Astrocyte (in vitro differentiated cells and primary cell): ENCODE measurements around the gene TMEM74B. TPM values are rescaled to one million over a fixed set of nuclear protein-coding genes. Genes with fewer than 3 reads are reported as not detected.

Experiments used
- DNase-seq: peaks from one replicate; pipeline ENCODE4 v3.0.0-alpha.2; 2010; ENCODE audit warnings: low read depth
- FAIRE-seq: peaks from 2 replicates; lab custom pipeline; 2011; peaks lifted over from hg19 to GRCh38; lab: Jason Lieb, UNC
- H2AFZ ChIP-seq: 2 replicates; pipeline ENCODE4 v1.6.0; 2012; ENCODE audit warnings: low read depth, low read length, inconsistent platforms
- H3K27ac ChIP-seq: 2 replicates; pipeline ENCODE4 v1.5.1; 2011; ENCODE audit warnings: low read depth, low read length, inconsistent platforms
- H3K27me3 ChIP-seq: 2 replicates; pipeline ENCODE4 v1.6.0; 2011; ENCODE audit warnings: low read length, inconsistent platforms; ENCODE audit not compliant: insufficient read depth
- H3K36me3 ChIP-seq: 2 replicates; pipeline ENCODE4 v1.5.1; 2011; ENCODE audit warnings: low read length, inconsistent platforms; ENCODE audit not compliant: insufficient read depth
- H3K4me1 ChIP-seq: 2 replicates; pipeline ENCODE4 v1.5.1; 2011; ENCODE audit warnings: low read length, inconsistent platforms; ENCODE audit not compliant: insufficient read depth
- H3K4me2 ChIP-seq: 2 replicates; pipeline ENCODE4 v1.6.0; 2012; ENCODE audit warnings: low read length, inconsistent platforms
- H3K4me3 ChIP-seq: 2 replicates; pipeline ENCODE4 v1.5.1; 2011; ENCODE audit warnings: low read depth, mild to moderate bottlenecking, low read length, inconsistent platforms; ENCODE audit not compliant: insufficient read depth
- H3K79me2 ChIP-seq: 2 replicates; pipeline ENCODE4 v1.6.0; 2012; ENCODE audit warnings: mild to moderate bottlenecking, low read length, inconsistent platforms; ENCODE audit not compliant: insufficient read depth
- H3K9ac ChIP-seq: 2 replicates; pipeline ENCODE4 v1.6.0; 2012; ENCODE audit warnings: mild to moderate bottlenecking, low read length, inconsistent platforms
- H3K9me3 ChIP-seq: 2 replicates; pipeline ENCODE4 v1.5.1; 2012; ENCODE audit warnings: low read depth, mild to moderate bottlenecking, low read length, inconsistent platforms; ENCODE audit not compliant: insufficient read depth
- H4K20me1 ChIP-seq: 2 replicates; pipeline ENCODE4 v1.6.0; 2012; ENCODE audit warnings: low read length, inconsistent platforms; ENCODE audit not compliant: insufficient read depth
- H3K27ac Mint-ChIP-seq: one replicate; pipeline ENCODE4 v1.8.0; 2021; ENCODE audit warnings: mild to moderate bottlenecking, mixed read lengths; ENCODE audit not compliant: unreplicated experiment
- H3K27me3 Mint-ChIP-seq: one replicate; pipeline ENCODE4 v1.8.0; 2021; ENCODE audit warnings: low read depth, mixed read lengths; ENCODE audit not compliant: unreplicated experiment
- H3K36me3 Mint-ChIP-seq: one replicate; pipeline ENCODE4 v1.8.0; 2021; ENCODE audit warnings: low read depth, mixed read lengths; ENCODE audit not compliant: unreplicated experiment
- H3K4me1 Mint-ChIP-seq: one replicate; pipeline ENCODE4 v1.8.0; 2021; ENCODE audit warnings: low read depth, mixed read lengths; ENCODE audit not compliant: unreplicated experiment
- H3K4me3 Mint-ChIP-seq: one replicate; pipeline ENCODE4 v1.8.0; 2021; ENCODE audit warnings: mild to moderate bottlenecking, moderate library complexity, mixed read lengths; ENCODE audit not compliant: unreplicated experiment
- H3K9me3 Mint-ChIP-seq: one replicate; pipeline ENCODE4 v1.8.0; 2021; ENCODE audit warnings: mild to moderate bottlenecking, mixed read lengths; ENCODE audit not compliant: unreplicated experiment
- CTCF ChIP-seq: IDR thresholded peaks from 2 replicates; pipeline ENCODE4 v1.5.1; 2011; ENCODE audit warnings: low read depth, mild to moderate bottlenecking, inconsistent platforms, low read length, moderate library complexity; ENCODE audit not compliant: insufficient read depth
- EZH2 ChIP-seq: IDR thresholded peaks from 2 replicates; pipeline ENCODE4 v1.6.1; 2012; ENCODE audit warnings: mild to moderate bottlenecking, low read length, inconsistent platforms; ENCODE audit not compliant: insufficient read depth
- total RNA-seq: library from RNA; stranded (reverse); gene quantifications from 2 replicates; pipeline ENCODE4 v1.2.1, GENCODE V29; 2021

Gene TMEM74B
- total RNA-seq, 1 donor from 2014 or later: 2.1 TPM

- Histone ChIP-seq H3K27me3 (peaks cover 29% of the 10 kb centered on the region), H3K4me3 (no peak overlapping the region), H4K20me1 (no peaks in the 10 kb centered on the region), H3K4me1 (no peaks in the 10 kb centered on the region), H3K36me3 (no peaks in the 10 kb centered on the region), H3K4me2 (no peak overlapping the region), H2AFZ (no peak overlapping the region), H3K9me3 (no peaks in the 10 kb centered on the region), H3K27ac (no peak overlapping the region), H3K9ac (no peak overlapping the region), H3K79me2 (no peaks in the 10 kb centered on the region)
- FAIRE-seq (no peak), DNase-seq (no peak)
- Mint-ChIP-seq H3K27me3 (peaks cover 28% of the 10 kb centered on the region), H3K4me3 (no peak overlapping the region), H3K9me3 (no peaks in the 10 kb centered on the region), H3K36me3 (no peaks in the 10 kb centered on the region), H3K27ac (no peak overlapping the region), H3K4me1 (no peaks in the 10 kb centered on the region)
- TF ChIP-seq EZH2 (no peak), CTCF (no peak)
Measured at GRCh38 chr20:1206366-1207148, 21.8 kb upstream of the TMEM74B start.

GRCh38 chr20:1205802-1206201 lies 21.0 kb upstream of the TMEM74B start:
- Mint-ChIP-seq H3K27me3 (peaks cover 27% of the 10 kb centered on the region), H3K9me3 (no peaks in the 10 kb centered on the region), H3K27ac (no peak overlapping the region), H3K4me1 (no peaks in the 10 kb centered on the region), H3K4me3 (no peak overlapping the region), H3K36me3 (no peaks in the 10 kb centered on the region)
- H3K9me3 ChIP-seq: no peaks in the 10 kb centered on the region
- no peak overlapping the region for H2AFZ ChIP-seq
- no peak overlapping the region for H3K27ac ChIP-seq
- peaks cover 29% of the 10 kb centered on the region for H3K27me3 ChIP-seq
- no peaks in the 10 kb centered on the region for H3K79me2 ChIP-seq
- no peaks in the 10 kb centered on the region for H3K4me1 ChIP-seq
- H3K9ac ChIP-seq: no peak overlapping the region
- FAIRE-seq (no peak), DNase-seq (no peak)
- H3K36me3 ChIP-seq: no peaks in the 10 kb centered on the region
- H3K4me2 ChIP-seq: no peak overlapping the region
- TF ChIP-seq EZH2 (no peak), CTCF (no peak)
- H3K4me3 ChIP-seq: no peak overlapping the region
- no peaks in the 10 kb centered on the region for H4K20me1 ChIP-seq

- H3K9me3 Mint-ChIP-seq: no peaks in the 10 kb centered on the region
- Histone ChIP-seq H4K20me1 (no peaks in the 10 kb centered on the region), H3K4me3 (no peak overlapping the region), H3K36me3 (no peaks in the 10 kb centered on the region), H3K27me3 (peaks cover 26% of the 10 kb centered on the region), H3K9ac (no peak overlapping the region), H3K27ac (no peak overlapping the region), H2AFZ (no peak overlapping the region), H3K9me3 (no peaks in the 10 kb centered on the region), H3K4me1 (no peaks in the 10 kb centered on the region), H3K79me2 (no peaks in the 10 kb centered on the region), H3K4me2 (no peak overlapping the region)
- DNase-seq (no peak), FAIRE-seq (no peak)
- no peak overlapping the region for H3K27ac Mint-ChIP-seq
- TF ChIP-seq EZH2 (no peak), CTCF (no peak)
- no peaks in the 10 kb centered on the region for H3K36me3 Mint-ChIP-seq
- no peaks in the 10 kb centered on the region for H3K4me1 Mint-ChIP-seq
- H3K4me3 Mint-ChIP-seq: no peak overlapping the region
- H3K27me3 Mint-ChIP-seq: peaks cover 22% of the 10 kb centered on the region
Measured at GRCh38 chr20:1204576-1204975, 19.8 kb upstream of the TMEM74B start.
